Stimulated activated CD8-positive, alpha-beta memory T cell treated with anti-CD3 and anti-CD28 coated beads, Interleukin-7, amount 100 ng/mL, for 48 hours (primary cell): Measurements from ENCODE around the gene CADPS2.

Experiments used
- DNase-seq, 2 donors: peaks; one replicate each; pipeline ENCODE4 v3.0.0-alpha.2; 2020; ENCODE audit warnings: low read depth in 1 of 2; ENCODE audit errors: extremely low read depth in 1 of 2

The CADPS2 gene

GRCh38 chr7:122789156-122789555 lies 97.1 kb downstream of the CADPS2 start:
- DNase-seq, result no peak

DNA sequence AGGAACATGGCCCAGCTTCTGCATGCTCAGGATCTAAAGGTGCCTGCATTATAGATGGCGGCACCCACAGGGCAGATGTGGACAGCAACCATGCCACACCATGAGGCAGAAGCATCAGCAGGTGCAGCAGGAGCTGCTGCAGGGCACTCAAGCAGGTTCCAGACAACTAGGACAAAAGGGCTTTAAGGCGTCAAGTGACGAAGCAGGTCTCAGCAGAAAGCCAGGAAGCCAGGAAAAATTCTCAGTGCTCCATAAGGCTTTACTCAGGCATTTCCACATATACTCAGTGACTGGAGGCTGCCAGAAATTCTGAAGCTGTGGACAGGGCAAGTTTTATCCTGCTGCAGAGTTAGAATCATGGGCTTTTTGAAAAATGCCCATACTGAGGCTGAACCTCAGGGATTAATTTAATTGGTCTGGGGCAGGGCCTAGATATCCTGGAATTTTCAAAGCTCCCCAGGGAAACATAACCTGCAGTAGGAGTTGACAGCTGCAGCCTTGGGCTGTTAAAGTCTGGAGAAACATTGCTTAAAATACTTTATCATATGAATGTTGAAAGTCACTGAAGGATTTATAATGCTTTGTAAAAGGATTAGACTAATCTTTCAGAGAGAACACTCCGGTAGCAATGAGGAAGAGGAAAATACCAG lies 115.4 kb downstream of the CADPS2 start:
- DNase-seq, result no peak

DNA sequence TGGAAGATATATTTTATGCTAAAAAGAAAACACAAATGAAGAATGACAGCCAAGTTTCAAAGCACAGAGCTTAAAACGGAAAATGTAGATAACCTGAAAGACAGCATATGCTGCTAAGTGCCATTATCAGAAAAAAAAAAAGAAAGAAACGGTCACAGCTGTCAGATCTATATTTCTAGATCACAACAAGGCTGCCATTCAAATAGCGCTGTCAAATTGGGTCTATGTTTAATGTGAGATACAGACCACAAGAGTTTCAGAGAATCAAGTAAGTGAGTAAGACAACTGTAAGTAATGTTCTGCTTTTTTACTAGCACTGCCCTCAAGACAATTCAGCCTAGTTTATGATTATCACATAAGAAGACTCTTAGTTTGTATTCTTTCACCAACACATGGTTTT lies 117.4 kb downstream of the CADPS2 start:
- no peak for DNase-seq

DNA sequence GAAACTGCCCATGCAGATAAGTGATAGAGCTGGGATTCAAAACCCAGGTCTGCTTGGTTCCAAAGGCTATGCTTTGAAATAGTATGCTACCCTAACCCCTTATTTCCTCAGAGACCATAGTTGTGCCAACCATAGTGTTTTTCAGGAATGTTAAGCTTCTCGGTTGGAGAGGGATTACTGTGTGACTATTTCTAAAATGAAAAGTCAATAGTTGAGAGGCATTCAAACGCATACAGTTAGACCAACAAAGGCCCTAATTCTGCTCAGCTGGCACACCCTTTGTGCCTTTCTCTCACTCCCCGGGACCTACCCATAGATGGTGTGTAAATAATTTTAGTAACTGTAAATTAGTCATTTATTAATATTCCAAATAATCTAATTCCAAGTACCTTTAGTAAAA lies 118.9 kb downstream of the CADPS2 start:
- DNase-seq, result no peak

DNA sequence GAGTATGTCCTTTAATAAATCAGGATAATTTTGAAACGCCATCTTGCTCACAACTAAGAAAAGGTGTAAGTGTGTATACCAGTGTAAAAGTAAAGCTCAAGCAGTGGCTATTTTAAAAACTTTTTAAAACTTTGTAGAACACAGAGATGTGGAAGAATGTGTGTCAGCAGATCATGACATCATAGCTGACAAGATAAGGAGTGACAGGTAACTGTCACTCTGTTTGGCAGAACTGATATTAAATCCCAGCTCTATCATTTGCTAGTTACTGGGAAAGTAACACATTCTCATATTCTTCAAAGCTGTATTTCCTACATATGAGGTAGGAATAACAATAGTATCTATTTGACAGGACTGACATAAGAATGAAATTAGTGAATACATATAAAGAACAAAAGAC lies 119.7 kb downstream of the CADPS2 start:
- DNase-seq, result no peak

DNA sequence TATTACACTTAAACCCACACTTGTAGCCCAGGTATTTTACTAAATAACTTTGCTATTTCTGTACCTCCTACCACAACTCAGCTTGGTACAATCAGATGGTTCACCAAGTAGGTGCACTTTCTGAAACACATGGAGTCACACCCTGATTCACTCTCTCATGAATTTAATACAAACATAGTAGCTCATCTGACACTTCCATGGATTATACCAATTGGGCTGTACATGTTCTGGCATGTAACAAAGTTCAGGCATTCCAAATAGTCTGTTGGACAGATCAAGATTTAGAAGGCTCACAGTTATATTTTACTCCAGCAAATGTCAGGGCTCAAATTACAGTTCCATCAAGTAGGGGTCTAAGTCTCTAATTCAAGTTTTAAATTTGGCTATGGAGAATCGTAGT lies 121.4 kb downstream of the CADPS2 start:
- DNase-seq, result no peak

- no peak for DNase-seq
These were observed 122.2 kb downstream of the CADPS2 start for GRCh38 chr7:122764020-122764419.

DNA sequence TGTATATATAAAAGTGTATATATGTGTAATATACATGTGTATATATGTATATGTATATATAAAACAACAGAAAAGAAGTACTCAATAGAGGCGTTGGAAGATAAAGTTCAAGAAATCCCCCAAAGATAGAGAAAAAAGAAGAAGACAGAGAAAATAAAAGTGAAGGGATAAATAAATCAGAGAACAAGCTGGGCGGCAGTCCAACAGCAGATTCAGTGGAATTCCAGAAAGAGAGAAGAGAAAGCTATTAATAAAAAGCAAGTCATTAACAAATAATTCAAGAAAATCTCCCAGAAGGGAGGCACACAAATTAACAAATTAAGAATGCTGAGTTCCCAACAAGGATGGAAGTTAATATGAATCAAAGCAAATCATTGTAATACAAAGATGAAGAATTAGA lies 124.2 kb downstream of the CADPS2 start:
- no peak for DNase-seq

DNA sequence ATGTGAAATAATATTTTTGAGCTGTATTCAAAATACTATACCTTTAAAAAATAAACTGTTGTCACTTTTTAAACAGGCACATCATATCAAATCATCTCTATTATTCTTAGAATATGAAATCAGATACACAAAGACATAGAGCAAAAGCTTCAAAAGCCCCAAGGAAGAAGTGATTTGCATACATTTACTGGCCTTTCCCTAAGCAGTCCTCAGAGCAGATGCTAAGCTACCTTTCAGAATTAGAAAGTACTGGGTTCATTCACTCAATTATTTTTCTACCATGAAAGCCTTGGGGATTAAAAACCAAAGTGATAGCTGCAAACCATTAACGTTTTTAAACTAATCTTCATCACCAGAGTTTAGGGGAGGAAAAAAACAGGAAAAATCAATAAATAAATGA lies 127.8 kb downstream of the CADPS2 start:
- DNase-seq, result no peak

DNA sequence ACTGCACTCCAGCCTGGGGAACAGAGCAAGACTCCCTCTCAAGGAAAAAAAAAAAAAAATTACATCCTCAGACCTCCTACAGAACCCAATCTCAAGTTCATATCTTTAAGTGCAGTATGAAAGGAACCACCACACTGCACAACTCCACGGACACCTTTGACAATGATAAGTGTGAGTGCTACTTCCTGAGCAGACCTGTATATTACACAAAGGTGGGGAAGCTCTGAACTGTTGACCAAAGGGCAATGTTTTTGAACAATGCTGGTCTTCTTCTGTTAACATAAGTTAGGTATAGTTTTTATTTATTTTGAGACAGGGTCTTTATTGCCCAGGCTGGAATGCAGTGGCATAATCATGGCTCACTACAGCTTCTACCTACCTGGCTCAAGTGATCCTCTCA lies 129.4 kb downstream of the CADPS2 start:
- DNase-seq, result no peak

GRCh38 chr7:122755696-122756095 lies 130.6 kb downstream of the CADPS2 start:
- no peak for DNase-seq

DNA sequence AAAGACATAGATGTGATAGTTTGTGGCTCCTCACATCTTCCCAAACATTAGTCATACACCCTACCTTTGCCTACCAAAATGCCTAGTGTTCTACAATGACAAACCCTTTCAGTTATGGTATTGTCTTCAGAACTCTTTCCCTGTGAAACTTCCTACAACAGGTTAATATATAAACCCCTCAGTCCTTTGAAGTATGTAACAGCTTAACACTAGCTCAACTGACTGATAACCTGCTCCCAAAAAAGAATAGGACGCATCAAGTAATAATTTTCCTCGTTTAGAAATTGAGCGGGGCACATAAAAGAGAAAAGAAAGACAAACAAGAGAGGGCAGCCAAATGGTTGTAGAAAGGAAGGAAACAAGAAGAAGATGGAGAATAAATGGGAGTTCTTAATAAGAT lies 133.7 kb downstream of the CADPS2 start:
- DNase-seq, result no peak

GRCh38 chr7:122750389-122750788 lies 135.9 kb downstream of the CADPS2 start:
- no peak for DNase-seq

- no peak for DNase-seq
These were observed 138.1 kb downstream of the CADPS2 start for GRCh38 chr7:122748195-122748594.

DNA sequence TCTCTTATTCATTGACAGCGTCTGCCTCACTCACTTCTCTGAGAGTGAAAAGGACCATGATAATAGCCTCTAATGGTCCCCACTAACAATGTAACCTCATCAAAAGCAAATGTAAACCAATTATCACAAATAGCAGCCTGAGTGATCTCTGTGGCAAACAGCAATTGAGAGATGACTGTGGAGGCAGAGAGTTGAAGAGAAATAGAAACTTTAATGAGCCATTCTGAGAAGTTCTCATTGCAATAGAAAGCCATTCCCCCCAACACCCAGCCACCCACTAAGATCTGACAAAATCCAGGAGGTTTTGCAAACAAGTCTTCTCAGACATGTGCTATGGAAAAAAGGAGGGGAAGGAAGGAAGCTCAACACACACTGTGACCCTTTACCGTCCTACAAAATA lies 139.3 kb downstream of the CADPS2 start:
- DNase-seq, result no peak

DNA sequence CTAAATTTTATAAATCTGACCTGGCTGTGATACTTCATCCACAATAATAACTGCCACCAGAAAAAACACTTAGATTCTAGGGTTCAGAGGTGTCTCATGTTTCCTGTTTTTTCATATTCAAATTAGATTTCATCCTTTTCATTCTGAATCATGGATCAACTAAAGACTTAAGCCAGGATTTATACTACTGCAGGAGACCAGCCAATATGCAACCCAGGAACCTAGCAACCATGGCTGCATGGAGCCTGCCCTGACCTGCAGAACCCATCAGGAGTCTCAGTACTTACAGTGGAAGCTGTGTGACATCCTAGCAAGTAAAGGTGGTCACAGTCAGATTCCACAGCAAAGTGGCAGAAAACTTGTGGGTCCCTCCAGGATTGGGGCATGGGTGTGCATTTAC lies 143.0 kb downstream of the CADPS2 start:
- DNase-seq, result no peak

DNA sequence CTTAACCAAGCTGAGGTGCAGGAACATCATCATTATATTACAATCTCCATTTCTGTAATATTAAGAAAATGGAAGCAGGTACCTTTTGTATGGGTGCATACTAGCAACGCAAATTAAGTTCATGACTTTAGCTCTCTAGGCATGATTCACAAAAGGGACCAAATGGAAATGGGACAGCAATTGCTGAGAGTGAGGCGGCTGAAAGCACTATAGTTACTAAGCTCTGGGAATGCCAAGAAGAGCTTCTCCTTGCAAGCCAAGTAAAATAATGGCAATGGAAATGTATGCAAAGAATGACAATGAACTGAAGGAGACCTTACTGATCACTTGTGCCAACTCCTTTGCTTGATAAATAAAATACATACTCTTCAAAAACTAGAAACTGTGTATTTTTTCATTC lies 147.3 kb downstream of the CADPS2 start:
- DNase-seq, result no peak

- no peak for DNase-seq
These were observed 150.1 kb downstream of the CADPS2 start for GRCh38 chr7:122736183-122736582.

DNA sequence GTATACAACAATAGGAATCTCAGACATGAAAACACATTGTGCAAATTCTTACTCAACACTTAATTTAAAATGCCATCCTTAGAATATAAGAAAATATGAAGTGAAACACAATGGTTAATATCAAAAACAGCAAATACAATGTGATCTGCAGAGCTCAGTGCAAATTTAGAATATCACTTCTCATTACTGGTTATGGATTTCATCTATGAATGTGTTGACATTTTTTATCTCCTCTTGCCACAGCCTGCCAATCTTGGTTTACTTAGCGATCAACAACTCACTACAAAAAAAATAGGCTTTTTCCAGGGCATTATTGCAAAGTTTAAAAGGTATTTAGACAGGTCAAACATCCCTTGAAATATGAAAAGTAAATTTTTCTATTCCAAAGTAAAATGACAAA lies 158.5 kb downstream of the CADPS2 start:
- DNase-seq, result no peak

GRCh38 chr7:122727354-122727753 lies 158.9 kb downstream of the CADPS2 start:
- DNase-seq, result no peak

DNA sequence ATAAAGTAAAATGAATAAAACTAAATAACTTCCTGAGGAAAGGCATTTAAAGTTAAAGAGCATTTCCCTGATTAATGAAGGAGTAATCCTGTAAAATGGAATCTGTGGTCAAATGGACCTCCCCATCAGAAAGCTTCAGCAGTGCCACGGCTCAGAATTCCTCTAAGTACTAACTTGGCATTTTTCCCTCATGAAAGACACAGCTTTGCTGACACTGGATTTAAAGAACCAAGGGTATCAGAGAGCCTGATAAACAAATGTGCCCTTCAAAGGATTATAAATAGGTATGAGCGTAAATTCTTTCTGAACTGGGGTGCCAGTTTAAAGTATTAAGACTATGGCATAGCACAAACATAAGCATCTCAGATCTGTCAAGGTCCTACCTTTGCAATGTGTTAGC lies 159.4 kb downstream of the CADPS2 start:
- no peak for DNase-seq

- DNase-seq, result no peak
These were observed 161.9 kb downstream of the CADPS2 start for GRCh38 chr7:122724366-122724765.

DNA sequence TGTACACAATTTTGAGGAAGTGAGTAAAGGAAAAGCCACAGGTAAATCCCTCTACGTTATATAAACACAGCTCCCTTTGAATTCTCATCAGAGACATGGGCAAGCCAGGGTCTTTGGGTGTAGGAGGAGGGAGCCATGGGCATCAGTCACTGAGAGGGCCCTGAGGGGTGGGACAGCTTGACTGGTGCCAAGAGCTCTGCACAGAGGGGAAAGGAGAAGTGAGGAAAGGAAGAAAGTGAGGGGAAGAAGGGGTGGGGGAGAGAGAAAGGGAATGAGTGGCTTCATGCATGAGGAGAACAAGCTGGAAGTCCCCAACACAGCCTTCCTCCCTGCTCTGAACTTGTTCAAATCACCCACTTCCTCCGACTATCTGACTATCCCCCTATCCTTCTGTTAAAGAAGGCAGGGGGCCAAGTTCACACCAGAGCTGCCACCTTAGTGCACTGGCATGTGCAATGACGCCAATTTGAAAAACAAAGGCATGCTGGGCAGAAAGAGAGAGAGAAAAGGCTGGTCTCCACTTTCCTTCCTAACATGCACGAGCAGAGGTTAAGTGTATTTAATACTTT lies 167.2 kb downstream of the CADPS2 start:
- DNase-seq, result no peak
